Muscle of leg (tissue), 11 donors: ENCODE data around the gene MCCD1. TPM values are rescaled to one million over a fixed set of nuclear protein-coding genes. Genes with fewer than 3 reads are reported as not detected.

ENCODE experiments used
- DNase-seq: peaks from one replicate; pipeline ENCODE4 v3.0.0; 2013
- H3K27ac ChIP-seq: one replicate; pipeline ENCODE4 v1.5.1; 2013; ENCODE audit warnings: mild to moderate bottlenecking, low read length, control low read depth
- H3K27me3 ChIP-seq: one replicate; pipeline ENCODE4 v1.6.1; 2013; ENCODE audit warnings: low read length; ENCODE audit not compliant: control insufficient read depth, insufficient read depth
- H3K36me3 ChIP-seq: one replicate; pipeline ENCODE4 v1.6.1; 2013; ENCODE audit warnings: low read length; ENCODE audit not compliant: control insufficient read depth, insufficient read depth
- H3K4me1 ChIP-seq: one replicate; pipeline ENCODE4 v1.6.1; 2013; ENCODE audit warnings: low read length; ENCODE audit not compliant: control insufficient read depth, insufficient read depth
- H3K4me3 ChIP-seq: one replicate; pipeline ENCODE4 v1.5.1; 2013; ENCODE audit warnings: low read length, control low read depth
- H3K9me3 ChIP-seq: replicated peaks from 2 replicates; pipeline ENCODE4 v1.6.1; 2013; ENCODE audit warnings: low read depth, low read length; ENCODE audit not compliant: control insufficient read depth
- WGBS: methylation state at CpG from one replicate; pipeline ENCODE4 v1.1.5; 2013; ENCODE audit warnings: missing lambda C conversion rate; ENCODE audit not compliant: insufficient coverage; 5-methylcytosine and 5-hydroxymethylcytosine counted together
- polyA plus RNA-seq, 8 donors: library from polyadenylated mRNA; unstranded; fragments of 120-200 nt; gene quantifications; one replicate each; pipeline versions ENCODE4 v1.2.1 to v1.2.3, GENCODE V29; 2013; ENCODE audit warnings: inconsistent platforms in 1 of 8, low replicate concordance in 1 of 8; ENCODE audit not compliant: insufficient read length in 8 of 8, insufficient read depth in 1 of 8
- total RNA-seq: library from RNA; stranded (reverse); fragments of 120-200 nt; gene quantifications from one replicate; pipeline ENCODE4 v1.2.4, GENCODE V29; 2013

Gene MCCD1
- total and polyA plus RNA-seq, 9 donors, result not detected

DNA sequence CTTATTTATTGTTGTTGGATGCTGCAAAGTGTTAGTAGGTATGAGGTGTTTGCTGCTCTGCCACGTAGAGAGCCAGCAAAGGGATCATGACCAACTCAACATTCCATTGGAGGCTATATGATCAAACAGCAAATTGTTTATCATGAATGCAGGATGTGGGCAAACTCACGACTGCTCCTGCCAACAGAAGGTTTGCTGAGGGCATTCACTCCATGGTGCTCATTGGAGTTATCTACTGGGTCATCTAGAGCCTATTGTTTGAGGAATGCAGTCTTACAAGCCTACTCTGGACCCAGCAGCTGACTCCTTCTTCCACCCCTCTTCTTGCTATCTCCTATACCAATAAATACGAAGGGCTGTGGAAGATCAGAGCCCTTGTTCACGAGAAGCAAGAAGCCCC is 18.8 kb upstream of the MCCD1 start:
- H3K36me3 ChIP-seq, result peaks cover 2% of the 10 kb centered on the region
- no peak for DNase-seq
- 63% methylated on average over 2 of the region's 4 CpGs for WGBS

DNA sequence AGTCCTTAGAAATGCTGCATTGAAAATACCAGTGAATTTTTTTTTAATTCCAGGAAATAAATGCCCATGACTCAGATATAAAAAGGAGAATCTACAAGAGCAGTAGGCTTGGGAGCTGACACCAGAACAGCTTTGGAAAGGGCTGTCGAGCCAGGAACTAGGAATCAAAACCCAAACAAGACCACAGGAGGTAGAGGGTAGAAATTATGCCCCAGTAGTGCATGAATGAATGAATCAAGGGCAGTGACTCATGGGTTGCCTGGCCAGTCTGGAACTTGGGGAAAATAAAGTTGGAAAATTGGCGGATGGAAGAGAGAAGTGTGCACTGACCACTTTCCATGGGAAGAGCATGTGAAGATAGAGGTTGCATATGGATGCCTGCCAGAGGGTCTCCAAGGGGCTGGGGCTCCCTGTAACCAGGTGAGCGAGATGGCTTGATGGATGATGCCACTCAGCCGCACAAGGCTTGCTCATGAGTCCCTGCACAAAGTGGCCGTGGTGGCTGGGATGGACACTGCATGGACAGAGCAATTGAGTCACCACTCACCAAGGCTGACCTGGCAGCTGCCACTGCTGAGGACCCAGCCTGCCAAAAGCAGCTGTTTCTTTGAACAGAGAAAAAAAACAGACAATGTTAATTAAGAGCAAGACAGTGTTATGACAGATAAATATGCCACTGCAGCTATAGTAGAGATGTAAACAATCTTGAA is 15.2 kb upstream of the MCCD1 start:
- H3K4me3 ChIP-seq, result no peak overlapping the region
- DNase-seq, result no peak
- H3K9me3 ChIP-seq, result no peaks in the 10 kb centered on the region
- H3K27me3 ChIP-seq, result peaks cover 5% of the 10 kb centered on the region
- H3K27ac ChIP-seq, result no peak overlapping the region
- no peaks in the 10 kb centered on the region for H3K36me3 ChIP-seq
- 88% methylated on average over 5 of the region's 5 CpGs for WGBS
- H3K4me1 ChIP-seq, result no peaks in the 10 kb centered on the region

More for the DNA sequence above, 18.8 kb upstream of the MCCD1 start:
- H3K27me3 ChIP-seq, result peaks cover 5% of the 10 kb centered on the region
- no peaks in the 10 kb centered on the region for H3K9me3 ChIP-seq
- no peak overlapping the region for H3K27ac ChIP-seq
- no peak overlapping the region for H3K4me3 ChIP-seq
- no peaks in the 10 kb centered on the region for H3K4me1 ChIP-seq

DNA sequence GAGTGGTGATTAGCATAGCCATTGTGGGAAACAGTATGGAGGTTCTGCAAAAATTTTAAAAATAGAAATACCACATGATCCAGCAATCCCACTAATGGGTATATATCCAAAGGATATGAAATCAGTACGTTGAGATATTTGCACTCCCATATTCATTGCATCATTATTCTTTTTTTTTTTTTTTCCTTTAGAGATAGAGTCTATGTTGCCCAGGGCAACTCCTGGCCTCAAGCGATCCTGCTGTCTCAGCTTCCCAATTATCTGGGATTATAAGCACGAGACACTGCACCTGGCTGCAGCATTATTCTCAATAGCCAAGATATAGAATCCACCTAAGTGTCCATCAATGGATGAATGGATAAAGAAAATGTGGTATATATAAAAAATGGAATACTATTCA is 6.9 kb upstream of the MCCD1 start:
- no peaks in the 10 kb centered on the region for H3K27me3 ChIP-seq
- no CpG with 5 or more reads among the region's 3 CpGs for WGBS
- DNase-seq, result no peak
- H3K4me3 ChIP-seq, result no peak overlapping the region
- H3K4me1 ChIP-seq, result no peaks in the 10 kb centered on the region
- H3K36me3 ChIP-seq, result no peaks in the 10 kb centered on the region
- H3K9me3 ChIP-seq, result no peaks in the 10 kb centered on the region
- H3K27ac ChIP-seq, result no peak overlapping the region

DNA sequence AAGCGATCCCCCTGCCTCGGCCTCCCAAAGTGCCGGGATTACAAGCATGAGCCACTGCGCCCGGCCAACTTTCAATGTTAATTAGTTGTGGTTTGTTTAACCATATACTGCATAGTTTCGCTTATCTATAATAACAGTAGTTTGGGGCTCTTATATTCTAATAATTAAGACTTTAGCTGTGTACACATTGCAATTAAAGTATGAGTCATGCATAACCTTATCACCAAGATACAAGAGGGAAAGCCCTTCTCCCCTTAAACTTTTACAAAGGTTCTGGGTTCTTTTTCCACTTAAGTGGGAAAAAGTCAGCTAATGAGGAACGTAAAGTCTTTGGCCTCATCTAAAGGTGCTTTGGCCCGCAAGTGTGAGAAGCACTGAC is 3.2 kb upstream of the MCCD1 start:
- no peak overlapping the region for H3K27ac ChIP-seq
- peaks cover 8% of the 10 kb centered on the region for H3K4me1 ChIP-seq
- peaks cover 12% of the 10 kb centered on the region for H3K36me3 ChIP-seq
- 94% methylated on average over 2 of the region's 8 CpGs for WGBS
- no peak overlapping the region for H3K4me3 ChIP-seq
- H3K27me3 ChIP-seq, result no peaks in the 10 kb centered on the region
- H3K9me3 ChIP-seq, result no peaks in the 10 kb centered on the region
- no peak for DNase-seq

DNA sequence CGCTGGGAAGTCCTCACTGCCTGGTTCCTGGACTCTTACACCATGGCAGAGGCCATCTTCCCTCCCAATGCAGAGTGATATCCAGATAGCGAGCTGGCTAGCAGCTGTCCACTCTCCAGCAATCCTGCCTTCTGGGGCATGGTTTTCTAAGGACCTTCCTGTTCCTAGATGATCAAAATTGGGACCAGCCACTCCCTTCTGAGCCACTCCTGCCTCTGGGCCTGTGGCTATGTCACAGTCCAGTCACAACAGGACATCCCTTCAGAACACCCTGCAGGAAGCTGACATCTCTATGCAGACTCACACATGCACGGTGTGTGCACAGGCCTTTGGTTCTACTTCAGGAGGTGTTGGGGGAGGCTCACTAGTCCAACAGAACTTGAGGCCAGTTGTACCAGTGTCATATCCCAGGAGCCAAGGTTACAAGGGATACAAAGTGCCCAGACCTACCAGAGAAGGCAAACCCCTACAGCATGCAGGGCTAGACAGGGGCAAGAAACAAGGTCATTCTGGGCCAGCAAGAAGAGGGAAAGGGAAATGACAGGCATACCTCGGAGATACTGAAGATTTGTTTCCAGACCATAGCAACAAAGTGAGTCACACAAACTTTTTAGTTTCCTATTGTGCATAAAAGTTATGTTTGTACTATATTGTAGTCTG is 2.7 kb upstream of the MCCD1 start:
- Histone ChIP-seq H3K4me3 (no peak overlapping the region), H3K27me3 (no peaks in the 10 kb centered on the region), H3K36me3 (peaks cover 17% of the 10 kb centered on the region), H3K4me1 (peaks cover 8% of the 10 kb centered on the region), H3K9me3 (no peaks in the 10 kb centered on the region), H3K27ac (no peak overlapping the region)
- 78% methylated on average over 2 of the region's 4 CpGs for WGBS
- no peak for DNase-seq

DNA sequence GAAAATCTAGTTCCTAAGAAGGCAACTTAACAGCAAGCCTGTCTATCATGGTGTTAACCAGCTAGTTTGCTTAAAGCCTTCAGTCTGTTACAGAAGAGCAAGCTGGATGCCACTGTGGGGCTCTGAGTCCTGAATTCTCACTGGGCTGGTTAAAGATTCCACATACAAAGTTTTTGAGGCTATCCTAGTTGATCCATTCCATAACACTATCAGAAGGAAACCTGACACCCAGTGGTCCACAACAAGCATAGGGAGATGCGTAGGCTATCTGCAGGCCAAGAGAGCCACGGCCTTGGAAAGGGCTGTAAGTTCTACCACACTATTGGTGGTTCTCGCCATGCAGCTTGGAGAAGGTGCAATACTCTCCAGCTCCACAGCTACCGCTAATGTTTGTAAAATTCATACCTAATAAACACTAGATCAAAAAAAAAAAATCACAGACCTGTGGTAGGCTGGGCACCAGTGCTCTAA is 420 bp upstream of the MCCD1 start:
- WGBS, result 90% methylated on average over 3 of the region's 4 CpGs
- Histone ChIP-seq H3K27ac (no peak overlapping the region), H3K4me1 (peaks cover 8% of the 10 kb centered on the region), H3K27me3 (no peaks in the 10 kb centered on the region), H3K36me3 (peaks cover 37% of the 10 kb centered on the region), H3K9me3 (no peaks in the 10 kb centered on the region), H3K4me3 (no peak overlapping the region)
- DNase-seq, result no peak

DNA sequence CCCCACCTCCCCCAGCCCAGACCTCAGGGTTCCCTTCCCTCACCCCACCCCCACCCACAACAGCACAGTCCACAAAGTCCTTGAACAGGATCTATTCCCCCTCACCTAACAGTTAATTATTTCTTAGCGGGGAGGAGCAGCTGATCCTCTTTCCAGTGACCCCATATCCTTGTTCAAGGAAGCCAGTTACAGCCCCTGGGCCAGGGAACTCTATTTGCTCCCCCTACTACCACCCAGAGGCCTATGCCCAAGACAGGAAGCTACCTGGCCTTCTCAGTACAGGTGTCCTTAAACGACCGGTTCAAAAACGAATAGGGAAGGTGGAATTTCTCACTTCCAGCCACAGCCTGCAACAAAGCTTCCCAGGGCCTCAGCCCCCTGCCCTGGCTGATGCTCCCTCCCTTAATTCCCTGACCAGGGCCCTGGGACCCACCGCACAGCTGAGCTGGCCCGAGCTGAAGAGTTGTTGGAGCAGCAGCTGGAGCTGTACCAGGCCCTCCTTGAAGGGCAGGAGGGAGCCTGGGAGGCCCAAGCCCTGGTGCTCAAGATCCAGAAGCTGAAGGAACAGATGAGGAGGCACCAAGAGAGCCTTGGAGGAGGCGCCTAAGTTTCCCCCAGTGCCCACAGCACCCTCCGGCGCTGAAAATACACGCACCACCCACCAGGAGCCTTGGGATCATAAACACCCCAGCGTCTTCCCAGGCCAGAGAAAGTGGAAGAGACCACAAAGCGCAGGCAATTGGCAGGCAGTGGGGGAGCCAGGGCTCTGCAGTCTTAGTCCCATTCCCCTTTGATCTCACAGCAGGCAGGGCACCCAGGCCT is 778 bp downstream of the MCCD1 start:
- Histone ChIP-seq H3K9me3 (no peaks in the 10 kb centered on the region), H3K27me3 (no peaks in the 10 kb centered on the region), H3K36me3 (peaks cover 49% of the 10 kb centered on the region), H3K27ac (no peak overlapping the region), H3K4me1 (peaks cover 8% of the 10 kb centered on the region), H3K4me3 (no peak overlapping the region)
- no peak for DNase-seq
- 64% methylated on average over 8 of the region's 12 CpGs for WGBS

DNA sequence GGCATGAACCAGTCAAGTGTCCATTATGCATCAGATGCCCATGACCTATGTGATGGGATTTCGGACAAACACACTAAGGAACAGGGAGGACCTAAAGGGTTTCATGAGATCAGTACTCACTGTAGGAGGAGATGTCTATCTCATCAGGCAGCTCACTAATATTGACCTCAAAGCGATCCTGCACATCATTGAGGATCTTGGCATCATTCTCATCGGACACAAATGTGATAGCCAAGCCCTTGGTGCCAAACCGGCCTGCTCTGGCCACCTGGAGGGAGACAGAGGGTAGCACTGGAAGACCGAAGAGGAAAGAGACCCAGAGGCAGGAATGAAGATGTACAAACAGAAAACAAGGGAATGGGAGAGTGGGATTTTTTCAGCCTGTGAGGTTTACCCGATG is 1.9 kb downstream of the MCCD1 start:
- Histone ChIP-seq H3K4me3 (no peak overlapping the region), H3K36me3 (peaks cover 60% of the 10 kb centered on the region), H3K27me3 (no peaks in the 10 kb centered on the region), H3K27ac (no peak overlapping the region), H3K9me3 (no peaks in the 10 kb centered on the region), H3K4me1 (peaks cover 8% of the 10 kb centered on the region)
- 88% methylated on average over 5 of the region's 6 CpGs for WGBS
- no peak for DNase-seq

DNA sequence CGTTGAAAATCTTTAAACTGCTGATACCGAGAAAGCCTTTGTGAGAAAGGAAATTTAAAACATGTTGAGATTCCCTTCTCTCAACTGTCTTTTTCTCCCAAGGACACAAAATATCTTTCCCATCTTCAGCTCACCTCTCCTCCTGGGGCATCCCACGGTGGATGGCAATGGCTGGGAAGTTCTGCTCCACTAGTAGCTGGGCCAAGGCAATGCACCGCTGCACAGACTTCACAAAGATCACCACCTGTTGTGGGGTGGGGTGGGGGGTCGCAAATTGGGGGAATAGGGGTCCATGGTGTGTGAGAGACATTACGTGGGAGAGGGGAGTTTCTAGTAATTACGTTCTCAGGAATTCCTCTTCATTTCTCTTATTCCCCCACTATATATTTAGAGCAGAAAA is 2.4 kb downstream of the MCCD1 start:
- Histone ChIP-seq H3K9me3 (no peaks in the 10 kb centered on the region), H3K27ac (no peak overlapping the region), H3K4me1 (peaks cover 8% of the 10 kb centered on the region), H3K27me3 (no peaks in the 10 kb centered on the region), H3K36me3 (peaks cover 65% of the 10 kb centered on the region), H3K4me3 (no peak overlapping the region)
- WGBS, result no CpG with 5 or more reads among the region's 7 CpGs
- DNase-seq, result no peak
